Left renal cortex interstitium (tissue), 4 donors: ENCODE results near the gene TMEM123. TPM values are rescaled to one million over a fixed set of nuclear protein-coding genes. Genes with fewer than 3 reads are reported as not detected.
"Not testable (repeated sequence)": the region's sequence is repeated elsewhere in the genome, so short reads cannot be mapped to it uniquely, and the experiment has no call there.

ENCODE experiments used
- DNase-seq, 4 donors: peaks; one replicate each; pipeline ENCODE4 v3.0.0-alpha.2; 2013; ENCODE audit warnings: low read depth in 4 of 4, low spot score in 2 of 4, missing footprints in 1 of 4
- polyA plus RNA-seq, 4 donors: library from polyadenylated mRNA; unstranded; fragments of 120-200 nt; gene quantifications; one replicate each; pipeline ENCODE4 v1.2.1, GENCODE V29; 2013; ENCODE audit not compliant: insufficient read length in 4 of 4

The TMEM123 gene
- polyA plus RNA-seq, 4 donors, result 225 to 336 (median 283) TPM

GRCh38 chr11:102374633-102375424 is 77.7 kb downstream of the TMEM123 start:
- not testable (repeated sequence) for DNase-seq

GRCh38 chr11:102368472-102368871 is 84.1 kb downstream of the TMEM123 start:
- no peak for DNase-seq

GRCh38 chr11:102367364-102367763 is 85.2 kb downstream of the TMEM123 start:
- no peak for DNase-seq

GRCh38 chr11:102364991-102365390 is 87.6 kb downstream of the TMEM123 start:
- no peak for DNase-seq

GRCh38 chr11:102361086-102362031 is 91.2 kb downstream of the TMEM123 start:
- no peak for DNase-seq

GRCh38 chr11:102360681-102361080 is 91.9 kb downstream of the TMEM123 start:
- DNase-seq, result no peak

GRCh38 chr11:102359372-102359771 is 93.2 kb downstream of the TMEM123 start:
- DNase-seq, result no peak

GRCh38 chr11:102357116-102357515 is 95.4 kb downstream of the TMEM123 start:
- DNase-seq, result no peak

GRCh38 chr11:102347462-102348370 is 104.8 kb downstream of the TMEM123 start:
- peak; percentile 41 to 59 (median 55) for DNase-seq

GRCh38 chr11:102346748-102347461 is 105.7 kb downstream of the TMEM123 start, which contains the start of gene BIRC2:
TSS of gene BIRC2 (plus strand) at chr11:102347214. CDS start at chr11:102349855, 2,641 bp downstream.
- peak; percentile 81 to 91 (median 90) for DNase-seq

- peak in 2 of 4 donors; percentile 38 for DNase-seq
Measured at GRCh38 chr11:102346456-102346747, 106.2 kb downstream of the TMEM123 start.

Other genes with a start within 250 kb of the TMEM123 start
- 1 to 10 TPM in 3 of 4 donors, under 1 TPM in 1; 0.78 to 1.8 (median 1.5) TPM for gene BIRC3, start 135.3 kb downstream of the TMEM123 start, polyA plus RNA-seq
- gene BIRC2, start 105.6 kb downstream of the TMEM123 start, polyA plus RNA-seq, result 10 to 100 TPM; 67.8 to 96.4 (median 82.8) TPM
- gene MMP7, start 78.0 kb upstream of the TMEM123 start, polyA plus RNA-seq, result 10 to 100 TPM; 19.8 to 32.3 (median 24.8) TPM
- not detected for gene MMP20, start 172.6 kb upstream of the TMEM123 start, polyA plus RNA-seq